Muscle of leg (tissue), 11 donors: ENCODE data around the gene NAA10. TPM values are rescaled to one million over a fixed set of nuclear protein-coding genes. Genes with fewer than 3 reads are reported as not detected.

Experiments used
- DNase-seq: peaks from one replicate; pipeline ENCODE4 v3.0.0; 2013
- H3K27ac ChIP-seq: one replicate; pipeline ENCODE4 v1.5.1; 2013; ENCODE audit warnings: mild to moderate bottlenecking, low read length, control low read depth
- H3K27me3 ChIP-seq: one replicate; pipeline ENCODE4 v1.6.1; 2013; ENCODE audit warnings: low read length; ENCODE audit not compliant: control insufficient read depth, insufficient read depth
- H3K36me3 ChIP-seq: one replicate; pipeline ENCODE4 v1.6.1; 2013; ENCODE audit warnings: low read length; ENCODE audit not compliant: control insufficient read depth, insufficient read depth
- H3K4me1 ChIP-seq: one replicate; pipeline ENCODE4 v1.6.1; 2013; ENCODE audit warnings: low read length; ENCODE audit not compliant: control insufficient read depth, insufficient read depth
- H3K4me3 ChIP-seq: one replicate; pipeline ENCODE4 v1.5.1; 2013; ENCODE audit warnings: low read length, control low read depth
- H3K9me3 ChIP-seq: replicated peaks from 2 replicates; pipeline ENCODE4 v1.6.1; 2013; ENCODE audit warnings: low read depth, low read length; ENCODE audit not compliant: control insufficient read depth
- WGBS: methylation state at CpG from one replicate; pipeline ENCODE4 v1.1.5; 2013; ENCODE audit warnings: missing lambda C conversion rate; ENCODE audit not compliant: insufficient coverage; 5-methylcytosine and 5-hydroxymethylcytosine counted together
- polyA plus RNA-seq, 8 donors: library from polyadenylated mRNA; unstranded; fragments of 120-200 nt; gene quantifications; one replicate each; pipeline versions ENCODE4 v1.2.1 to v1.2.3, GENCODE V29; 2013; ENCODE audit warnings: inconsistent platforms in 1 of 8, low replicate concordance in 1 of 8; ENCODE audit not compliant: insufficient read length in 8 of 8, insufficient read depth in 1 of 8
- total RNA-seq: library from RNA; stranded (reverse); fragments of 120-200 nt; gene quantifications from one replicate; pipeline ENCODE4 v1.2.4, GENCODE V29; 2013

NAA10 gene
- total and polyA plus RNA-seq, 9 donors = 42.8 to 77.5 (median 63.3) TPM

DNA sequence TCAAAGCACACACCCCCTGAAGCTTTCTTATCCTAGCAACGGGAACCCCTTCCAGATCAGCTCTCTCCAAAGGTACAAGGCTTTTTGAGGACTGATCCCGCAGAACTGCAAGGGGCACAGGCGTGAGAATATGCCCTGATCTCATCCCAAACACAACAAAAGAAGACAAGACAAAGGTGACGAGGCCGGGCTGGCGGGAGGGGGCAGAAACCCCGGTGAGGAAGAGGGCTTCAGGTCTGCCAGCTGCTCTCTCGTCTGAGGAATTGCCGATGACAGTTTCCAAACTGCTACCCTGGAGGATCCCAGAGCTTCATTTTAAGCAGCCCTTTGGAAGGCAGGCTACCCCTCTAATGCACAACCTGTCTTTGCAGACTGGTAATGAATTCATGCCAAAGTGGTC is 33.4 kb upstream of the NAA10 start:
- Histone ChIP-seq H3K27me3 (peaks cover 27% of the 10 kb centered on the region), H3K4me1 (peaks cover 48% of the 10 kb centered on the region), H3K4me3 (peak overlapping the region; percentile 3), H3K27ac (peak overlapping the region; percentile 73), H3K36me3 (peaks cover 29% of the 10 kb centered on the region), H3K9me3 (no peaks in the 10 kb centered on the region)
- no peak for DNase-seq
- WGBS = 77% methylated on average over 4 of the region's 9 CpGs

DNA sequence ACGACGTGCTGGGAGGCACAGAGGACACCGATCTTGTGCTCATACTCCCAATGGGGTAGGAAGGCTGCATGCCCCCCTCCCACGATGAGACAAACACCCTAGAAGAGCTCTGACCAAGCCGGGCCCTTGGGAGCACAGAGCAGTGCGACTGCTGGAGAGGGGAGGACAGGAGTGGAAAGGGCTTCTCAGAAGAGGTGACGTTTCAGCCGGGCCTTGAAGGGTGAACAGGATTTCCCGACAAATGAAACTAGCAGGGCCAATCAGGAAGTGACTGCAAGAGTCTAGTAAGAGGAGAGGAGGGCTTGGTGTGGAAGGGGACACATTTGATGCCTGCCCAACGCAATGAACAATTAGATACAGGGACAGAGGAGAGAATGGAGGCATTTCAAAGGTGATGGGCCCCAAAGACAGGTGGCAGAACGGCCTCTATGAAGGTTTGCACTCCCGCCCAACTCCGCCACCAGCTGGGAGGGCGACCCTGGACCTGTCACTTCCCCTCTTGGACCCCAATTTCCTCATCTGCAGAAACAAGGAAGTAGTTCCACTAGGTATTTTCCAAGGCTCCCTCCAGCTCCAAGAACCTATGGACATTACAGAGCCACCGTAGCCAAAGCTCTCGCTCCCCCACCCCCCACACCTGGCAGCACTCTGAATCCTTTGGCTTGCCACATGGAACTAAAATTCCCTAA is 32.8 kb upstream of the NAA10 start:
- no peak for DNase-seq
- Histone ChIP-seq H3K27me3 (peaks cover 30% of the 10 kb centered on the region), H3K4me3 (no peak overlapping the region), H3K27ac (peak overlapping the region; percentile 73), H3K36me3 (peaks cover 35% of the 10 kb centered on the region), H3K9me3 (no peaks in the 10 kb centered on the region), H3K4me1 (peaks cover 48% of the 10 kb centered on the region)
- 79% methylated on average over 12 of the region's 16 CpGs for WGBS

GRCh38 chrX:153966841-153967535 is 32.2 kb upstream of the NAA10 start:
- peak overlapping the region; percentile 55 for H3K27ac ChIP-seq
- peaks cover 33% of the 10 kb centered on the region for H3K27me3 ChIP-seq
- WGBS = 69% methylated on average over 13 of the region's 14 CpGs
- no peaks in the 10 kb centered on the region for H3K9me3 ChIP-seq
- DNase-seq = no peak
- peaks cover 41% of the 10 kb centered on the region for H3K36me3 ChIP-seq
- peaks cover 48% of the 10 kb centered on the region for H3K4me1 ChIP-seq
- H3K4me3 ChIP-seq = no peak overlapping the region

DNA sequence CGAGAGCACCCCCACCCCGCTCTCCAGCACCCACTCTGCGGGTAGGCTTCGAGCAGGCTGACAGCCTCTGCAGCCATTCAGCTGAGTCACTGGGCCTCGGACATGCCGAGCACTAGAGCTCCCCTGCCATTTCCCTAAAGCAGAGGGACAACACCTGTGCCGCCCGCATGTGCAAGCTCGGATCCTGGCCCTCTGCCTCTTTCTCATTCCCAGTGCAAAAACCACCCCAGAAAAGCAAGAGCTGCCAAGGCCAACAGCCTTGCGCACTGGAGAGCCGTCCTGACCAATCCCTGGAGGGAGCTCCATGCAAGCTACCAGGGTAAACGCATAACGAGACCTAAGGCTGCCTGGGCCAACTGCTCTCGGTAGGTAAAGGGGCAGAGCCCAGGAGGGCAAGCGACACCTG is 31.4 kb upstream of the NAA10 start:
- Histone ChIP-seq H3K9me3 (no peaks in the 10 kb centered on the region), H3K4me3 (no peak overlapping the region), H3K36me3 (peaks cover 48% of the 10 kb centered on the region), H3K4me1 (peaks cover 48% of the 10 kb centered on the region), H3K27me3 (peaks cover 37% of the 10 kb centered on the region), H3K27ac (peak overlapping the region; percentile 55)
- DNase-seq = peak; percentile 42
- 61% methylated on average over 15 of the region's 15 CpGs for WGBS

GRCh38 chrX:153965406-153965805 is 30.6 kb upstream of the NAA10 start:
- WGBS = 51% methylated on average over 2 of the region's 5 CpGs
- Histone ChIP-seq H3K4me3 (no peak overlapping the region), H3K27me3 (peaks cover 37% of the 10 kb centered on the region), H3K27ac (no peak overlapping the region), H3K4me1 (peaks cover 48% of the 10 kb centered on the region), H3K36me3 (peaks cover 57% of the 10 kb centered on the region), H3K9me3 (no peaks in the 10 kb centered on the region)
- no peak for DNase-seq

- DNase-seq = no peak
- 89% methylated on average over 14 of the region's 14 CpGs for WGBS
- H3K4me3 ChIP-seq = no peak overlapping the region
- no peaks in the 10 kb centered on the region for H3K9me3 ChIP-seq
- peaks cover 39% of the 10 kb centered on the region for H3K4me1 ChIP-seq
- H3K36me3 ChIP-seq = peaks cover 70% of the 10 kb centered on the region
- H3K27me3 ChIP-seq = peaks cover 32% of the 10 kb centered on the region
- H3K27ac ChIP-seq = no peak overlapping the region
These were observed 29.3 kb upstream of the NAA10 start for GRCh38 chrX:153964105-153964504.

- Histone ChIP-seq H3K9me3 (no peaks in the 10 kb centered on the region), H3K36me3 (peaks cover 75% of the 10 kb centered on the region), H3K27ac (no peak overlapping the region), H3K4me1 (peaks cover 33% of the 10 kb centered on the region), H3K4me3 (no peak overlapping the region), H3K27me3 (peaks cover 32% of the 10 kb centered on the region)
- no peak for DNase-seq
- WGBS = 89% methylated on average over 11 of the region's 12 CpGs
These were observed 28.7 kb upstream of the NAA10 start for GRCh38 chrX:153963546-153963945.

DNA sequence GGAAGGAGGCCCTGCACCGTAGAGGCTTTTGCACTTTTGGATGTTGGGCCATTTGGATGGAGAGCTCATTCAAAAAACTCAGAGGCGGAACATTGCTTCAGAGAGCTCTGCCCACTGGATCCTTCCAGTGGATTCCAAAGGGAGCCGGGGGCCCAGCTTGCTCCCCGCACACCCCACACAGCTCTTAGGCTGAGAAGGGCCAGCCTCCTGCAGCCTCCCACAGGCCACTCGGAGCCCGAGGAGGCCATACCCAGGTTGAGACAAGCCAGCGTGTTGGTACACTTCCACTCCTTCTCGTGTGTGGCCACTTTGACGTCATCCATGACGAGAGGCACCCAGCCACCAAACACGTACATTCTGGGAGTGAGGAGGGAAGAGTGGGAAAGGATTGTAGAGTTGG is 26.5 kb upstream of the NAA10 start:
- peaks cover 23% of the 10 kb centered on the region for H3K27me3 ChIP-seq
- 91% methylated on average over 4 of the region's 11 CpGs for WGBS

DNA sequence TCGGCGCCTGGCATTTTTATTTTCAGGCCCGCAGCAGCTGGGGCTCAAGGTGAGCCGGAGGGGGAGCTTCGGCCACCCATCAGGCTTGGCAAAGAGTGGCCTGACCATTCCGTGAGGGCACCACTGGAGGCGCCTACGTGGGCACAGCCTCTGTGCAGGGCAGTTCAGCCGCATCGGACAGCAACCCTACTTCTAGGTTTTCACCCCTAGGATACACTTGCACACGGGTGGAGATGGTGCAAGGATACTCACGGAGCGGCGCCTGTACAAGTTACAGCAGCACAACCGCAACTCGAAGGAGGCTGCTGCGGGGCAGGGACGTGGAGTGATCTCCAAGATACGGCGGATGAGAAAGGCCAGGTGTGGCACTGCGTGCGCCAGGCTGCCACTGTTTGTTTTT is 25.9 kb upstream of the NAA10 start:
- H3K4me1 ChIP-seq = peaks cover 6% of the 10 kb centered on the region
- H3K27me3 ChIP-seq = peaks cover 22% of the 10 kb centered on the region
- no peak for DNase-seq
- 90% methylated on average over 18 of the region's 22 CpGs for WGBS
- H3K4me3 ChIP-seq = no peak overlapping the region
- H3K36me3 ChIP-seq = peaks cover 92% of the 10 kb centered on the region
- H3K9me3 ChIP-seq = no peaks in the 10 kb centered on the region
- H3K27ac ChIP-seq = no peak overlapping the region

More for the DNA sequence above, 26.5 kb upstream of the NAA10 start:
- no peak overlapping the region for H3K27ac ChIP-seq
- no peak overlapping the region for H3K4me3 ChIP-seq
- H3K9me3 ChIP-seq = no peaks in the 10 kb centered on the region
- peaks cover 87% of the 10 kb centered on the region for H3K36me3 ChIP-seq
- DNase-seq = no peak
- peaks cover 11% of the 10 kb centered on the region for H3K4me1 ChIP-seq

DNA sequence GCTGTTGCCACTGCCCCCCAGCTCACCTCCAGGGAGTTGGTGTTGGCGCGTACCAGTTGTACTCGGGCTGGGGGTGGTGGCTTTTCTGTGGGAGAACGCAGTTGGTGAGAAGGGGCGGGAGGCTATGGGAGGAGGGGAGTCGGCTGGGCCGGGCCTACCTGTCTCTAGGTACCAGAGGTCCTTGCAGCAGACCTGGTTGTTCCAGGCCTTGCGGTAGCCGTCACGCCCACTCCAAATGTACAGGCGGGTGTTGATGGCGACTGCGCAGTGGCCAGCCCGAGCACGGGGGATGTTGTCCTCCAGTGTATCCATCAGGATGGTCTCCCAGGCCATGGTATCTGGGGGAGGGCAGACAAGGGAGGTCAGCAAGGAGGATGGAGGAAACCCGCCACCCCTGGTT is 25.2 kb upstream of the NAA10 start:
- Histone ChIP-seq H3K4me3 (no peak overlapping the region), H3K4me1 (no peaks in the 10 kb centered on the region), H3K36me3 (peaks cover 98% of the 10 kb centered on the region), H3K9me3 (no peaks in the 10 kb centered on the region), H3K27ac (no peak overlapping the region), H3K27me3 (peaks cover 16% of the 10 kb centered on the region)
- DNase-seq = no peak
- WGBS = 95% methylated on average over 8 of the region's 16 CpGs
